Tibial nerve (tissue), 4 donors: ENCODE measurements around the gene ALDH3B1. TPM values are rescaled to one million over a fixed set of nuclear protein-coding genes. Genes with fewer than 3 reads are reported as not detected.

Experiments
- DNase-seq, 2 donors: peaks; one replicate each; pipeline ENCODE4 v3.0.0-alpha.2; 2019; ENCODE audit warnings: low spot score in 2 of 2
- H3K27ac ChIP-seq, 4 donors: fragments of 200-600 bp; sonication (generic) in 3 of 4; one replicate each; pipeline ENCODE4 v1.5.1; 2017 to 2019; ENCODE audit warnings: mild to moderate bottlenecking in 1 of 4
- H3K27me3 ChIP-seq, 2 donors: fragments of 200-600 bp; sonication (generic) in 1 of 2; one replicate each; pipeline versions ENCODE4 v1.5.1 to v1.6.0; 2017 to 2019
- H3K36me3 ChIP-seq, 3 donors: fragments of 200-600 bp; sonication (generic); one replicate each; pipeline ENCODE4 v1.5.1; 2018 to 2019
- H3K4me1 ChIP-seq, 4 donors: fragments of 200-600 bp; sonication (generic) in 3 of 4; one replicate each; pipeline ENCODE4 v1.5.1; 2017 to 2019
- H3K4me3 ChIP-seq, 4 donors: fragments of 200-600 bp; sonication (generic) in 3 of 4; one replicate each; pipeline ENCODE4 v1.5.1; 2017 to 2019; ENCODE audit warnings: mild to moderate bottlenecking in 1 of 4, moderate library complexity in 1 of 4
- H3K9me3 ChIP-seq, 4 donors: fragments of 200-600 bp; sonication (generic) in 3 of 4; one replicate each; pipeline ENCODE4 v1.5.1; 2017 to 2019
- CTCF ChIP-seq, 5 experiments: fragments of 200-600 bp in 3 of 5; fragments of 450-650 bp in 2 of 5; sonication (generic) in 3 of 5; IDR thresholded peaks; one replicate each; pipeline ENCODE4 v1.5.1; 2016 to 2019; ENCODE audit warnings: antibody characterized with exemption in 5 of 5, mild to moderate bottlenecking in 3 of 5, moderate library complexity in 2 of 5
- EP300 ChIP-seq, 2 donors: sonication (generic); formaldehyde crosslinking; IDR thresholded peaks; one replicate each; pipeline ENCODE4 v1.6.1; 2017; ENCODE audit warnings: antibody characterized with exemption in 2 of 2, mild to moderate bottlenecking in 1 of 2
- POLR2A ChIP-seq, 2 donors: fragments of 450-650 bp; IDR thresholded peaks; one replicate each; pipeline ENCODE4 v1.6.1; 2017; ENCODE audit warnings: antibody characterized with exemption in 2 of 2, mild to moderate bottlenecking in 2 of 2, moderate library complexity in 2 of 2
- WGBS, 2 donors: methylation state at CpG; one replicate each; pipeline ENCODE4 v1.1.5; 2018; 5-methylcytosine and 5-hydroxymethylcytosine counted together
- total RNA-seq, 4 donors: library from RNA; depleted of rRNA; stranded (reverse); fragments of >200 nt; gene quantifications; one replicate each; pipeline ENCODE4 v1.1.0, GENCODE V29; 2016

ALDH3B1 gene
- total RNA-seq, 4 donors from 2014 or later = 80.4 to 137 (median 91.8) TPM

- DNase-seq = no peak
- WGBS, 2 donors = 85 to 94% methylated on average over 7 to 12 of the region's 13 CpGs
- Histone ChIP-seq H3K36me3 (peaks cover 0 to 35% (median 0%) of the 10 kb centered on the region in 3 donors), H3K4me1 (peaks cover 0 to 14% (median 7%) of the 10 kb centered on the region in 4 donors), H3K27ac (no peak overlapping the region), H3K9me3 (no peaks in the 10 kb centered on the region), H3K4me3 (no peak overlapping the region), H3K27me3 (peaks cover 0 to 8% of the 10 kb centered on the region in 2 donors)
- TF ChIP-seq CTCF (IDR thresholded peaks at IDR 0.05) (no peak), POLR2A (IDR thresholded peaks at IDR 0.05) (no peak), EP300 (IDR thresholded peaks at IDR 0.05) (no peak)
These were observed 14.1 kb upstream of the ALDH3B1 start for GRCh38 chr11:67996051-67996450.

GRCh38 chr11:67996622-67997474 lies 13.3 kb upstream of the ALDH3B1 start:
- peaks cover 0 to 35% (median 0%) of the 10 kb centered on the region in 3 donors for H3K36me3 ChIP-seq
- peak in 1 of 2 donors; percentile 62 for DNase-seq
- H3K27me3 ChIP-seq = peaks cover 0 to under 1% of the 10 kb centered on the region in 2 donors
- peak overlapping the region in 1 of 4 donors; percentile 24 for H3K4me3 ChIP-seq
- H3K27ac ChIP-seq = peak overlapping the region in 2 of 4 donors; percentile 40 to 59
- H3K4me1 ChIP-seq = peaks cover 0 to 7% (median 3%) of the 10 kb centered on the region in 4 donors
- 58 to 60% methylated on average over 38 to 41 of the region's 41 CpGs for WGBS, 2 donors
- H3K9me3 ChIP-seq = no peaks in the 10 kb centered on the region
- no peak for TF ChIP-seq POLR2A (IDR thresholded peaks at IDR 0.05)
- TF ChIP-seq EP300 (IDR thresholded peaks at IDR 0.05) = no peak
- TF ChIP-seq CTCF (IDR thresholded peaks at IDR 0.05) = no peak

GRCh38 chr11:67997475-67997921 lies 12.6 kb upstream of the ALDH3B1 start:
- Histone ChIP-seq H3K27me3 (no peaks in the 10 kb centered on the region), H3K4me3 (no peak overlapping the region), H3K9me3 (no peaks in the 10 kb centered on the region), H3K4me1 (peaks cover 0 to 7% (median 3%) of the 10 kb centered on the region in 4 donors), H3K27ac (peak overlapping the region in 2 of 4 donors; percentile 40 to 59), H3K36me3 (peaks cover 0 to 35% (median 0%) of the 10 kb centered on the region in 3 donors)
- no peak for TF ChIP-seq POLR2A (IDR thresholded peaks at IDR 0.05)
- no peak for TF ChIP-seq CTCF (IDR thresholded peaks at IDR 0.05)
- no peak for TF ChIP-seq EP300 (IDR thresholded peaks at IDR 0.05)
- no peak for DNase-seq
- WGBS, 2 donors = 92% methylated on average over 29 of the region's 29 CpGs

- no peak for DNase-seq
- Histone ChIP-seq H3K27me3 (no peaks in the 10 kb centered on the region), H3K27ac (no peak overlapping the region), H3K4me3 (no peak overlapping the region), H3K4me1 (peaks cover 0 to 16% (median 3%) of the 10 kb centered on the region in 4 donors), H3K9me3 (no peaks in the 10 kb centered on the region), H3K36me3 (peaks cover 0 to 35% (median 0%) of the 10 kb centered on the region in 3 donors)
- TF ChIP-seq EP300 (IDR thresholded peaks at IDR 0.05) = no peak
- no peak for TF ChIP-seq POLR2A (IDR thresholded peaks at IDR 0.05)
- no peak for TF ChIP-seq CTCF (IDR thresholded peaks at IDR 0.05)
- whole genome bisulfite sequencing, 2 donors = 92 to 96% methylated on average over 9 of the region's 9 CpGs
These were observed 11.7 kb upstream of the ALDH3B1 start for GRCh38 chr11:67998150-67999045.
